Ammon's horn (tissue), 1 donor: ENCODE results near the gene HSP90AB1.

ENCODE experiments used
- DNase-seq: peaks from one replicate; pipeline ENCODE4 v3.0.0-alpha.2; 2016; ENCODE audit warnings: low spot score

Gene HSP90AB1

DNA sequence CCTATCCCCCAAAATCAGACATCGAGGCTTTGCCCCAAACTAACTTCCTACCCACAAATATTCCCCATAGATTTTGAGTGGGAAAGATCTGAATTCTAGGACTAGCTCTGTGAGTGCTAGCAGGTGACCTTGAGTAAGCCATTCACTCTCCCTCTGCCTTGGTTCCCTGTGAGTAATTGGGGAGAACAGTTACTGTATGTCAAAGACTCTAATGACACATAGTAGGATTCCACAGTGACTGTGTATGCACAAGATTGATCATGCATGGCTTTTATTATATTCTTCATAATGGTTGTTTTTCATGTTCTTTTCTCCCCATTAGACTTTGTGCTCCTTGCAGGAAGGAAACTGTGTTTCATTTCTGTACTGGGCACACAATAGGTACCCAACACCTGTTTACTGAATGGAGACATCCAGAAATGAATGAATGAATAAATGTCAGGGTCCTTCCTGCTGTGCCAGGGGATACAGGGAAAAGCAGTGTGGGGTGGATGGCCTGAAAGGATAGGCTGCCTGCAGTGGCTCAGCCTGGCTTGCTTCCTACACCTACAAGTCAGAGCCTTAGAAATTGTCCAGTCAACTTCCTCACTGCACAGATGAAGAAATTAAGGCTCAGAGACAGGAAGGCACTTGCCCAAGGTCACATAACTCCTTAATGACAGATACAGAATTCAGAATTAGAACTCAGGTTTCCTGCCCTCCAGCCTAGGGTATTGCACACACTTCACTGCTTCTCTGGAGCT lies 22.4 kb downstream of the HSP90AB1 start:
- no peak for DNase-seq

DNA sequence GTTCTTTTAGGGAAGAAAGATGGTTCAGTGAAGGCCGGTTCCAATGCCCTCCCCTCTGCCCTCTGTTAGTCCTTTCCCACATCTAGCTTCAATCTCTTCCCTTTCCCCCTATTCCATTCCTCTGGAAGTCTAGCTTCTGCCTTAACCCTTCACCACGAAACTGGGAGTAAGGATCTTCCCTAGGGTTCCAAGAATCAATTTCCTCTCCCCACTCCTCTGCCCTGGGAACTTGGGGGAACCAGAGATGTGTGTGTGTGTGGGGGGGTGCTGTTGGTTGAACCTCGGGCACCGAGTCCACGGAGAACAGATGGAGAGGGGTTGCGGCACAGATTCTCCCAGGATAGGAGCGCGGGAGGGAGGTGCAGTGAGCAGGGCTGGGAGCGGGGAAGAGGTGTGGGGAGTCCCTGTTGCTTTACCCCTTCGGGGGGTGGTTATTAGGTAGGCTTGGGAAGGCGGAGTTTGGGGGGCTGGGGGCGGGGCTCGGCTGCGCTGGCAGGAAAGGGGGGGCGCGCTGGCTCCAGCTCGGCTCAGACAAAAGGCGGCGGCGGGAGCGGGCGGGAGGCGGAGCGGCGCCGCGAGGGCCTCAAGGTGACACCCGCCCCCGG lies 23.1 kb downstream of the HSP90AB1 start, which contains the start of gene TMEM151B:
Gene TMEM151B (plus strand): TSS at position 530 of the 605 bp plus-strand sequence. CDS start 293 bp downstream, outside the sequence.
- DNase-seq: no peak

GRCh38 chr6:44270526-44271405 lies 23.9 kb downstream of the HSP90AB1 start:
- no peak for DNase-seq

- DNase-seq: no peak
Measured at GRCh38 chr6:44271406-44271723, 24.5 kb downstream of the HSP90AB1 start.

DNA sequence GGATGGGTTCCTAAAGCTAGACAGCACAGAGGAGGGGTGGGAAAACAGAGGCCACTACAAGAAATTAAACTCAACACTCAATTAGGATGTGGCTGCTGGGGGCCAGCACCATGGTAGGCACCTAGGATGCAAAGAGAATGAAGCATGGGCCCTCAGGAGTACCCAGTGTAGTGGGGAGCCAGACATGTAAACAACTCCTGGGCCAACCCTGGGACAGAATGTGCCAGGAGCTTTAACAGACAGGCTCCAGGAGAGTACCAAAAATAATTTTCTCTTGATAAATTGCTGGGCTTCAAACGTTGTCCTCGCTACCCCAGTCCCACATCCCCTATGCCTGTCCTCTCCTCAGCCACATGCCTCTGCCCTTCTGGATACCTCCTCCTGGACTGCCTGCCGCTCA lies 25.0 kb downstream of the HSP90AB1 start:
- no peak for DNase-seq

- no peak for DNase-seq
Measured at GRCh38 chr6:44272529-44272928, 25.6 kb downstream of the HSP90AB1 start.

- no peak for DNase-seq
Measured at GRCh38 chr6:44272999-44273566, 26.2 kb downstream of the HSP90AB1 start.

DNA sequence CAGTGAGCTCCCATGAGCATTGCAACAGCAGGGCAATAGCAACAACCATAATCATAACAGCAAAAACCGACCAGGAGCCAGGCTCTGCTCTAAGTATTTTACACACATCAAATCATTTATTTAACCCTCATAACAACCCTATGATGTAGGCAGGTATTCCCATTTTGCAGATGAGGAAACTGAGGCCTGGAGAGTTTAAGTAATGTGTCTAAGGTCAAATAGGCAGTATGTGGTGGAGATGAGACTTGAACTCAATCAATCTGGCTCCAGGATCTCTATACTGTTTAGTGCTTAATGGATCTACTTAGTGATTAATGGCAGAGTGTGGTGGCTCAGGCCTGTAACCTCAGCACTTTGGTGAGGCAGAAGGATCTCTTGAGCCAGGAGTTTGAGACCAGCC lies 26.7 kb downstream of the HSP90AB1 start:
- DNase-seq: no peak

DNA sequence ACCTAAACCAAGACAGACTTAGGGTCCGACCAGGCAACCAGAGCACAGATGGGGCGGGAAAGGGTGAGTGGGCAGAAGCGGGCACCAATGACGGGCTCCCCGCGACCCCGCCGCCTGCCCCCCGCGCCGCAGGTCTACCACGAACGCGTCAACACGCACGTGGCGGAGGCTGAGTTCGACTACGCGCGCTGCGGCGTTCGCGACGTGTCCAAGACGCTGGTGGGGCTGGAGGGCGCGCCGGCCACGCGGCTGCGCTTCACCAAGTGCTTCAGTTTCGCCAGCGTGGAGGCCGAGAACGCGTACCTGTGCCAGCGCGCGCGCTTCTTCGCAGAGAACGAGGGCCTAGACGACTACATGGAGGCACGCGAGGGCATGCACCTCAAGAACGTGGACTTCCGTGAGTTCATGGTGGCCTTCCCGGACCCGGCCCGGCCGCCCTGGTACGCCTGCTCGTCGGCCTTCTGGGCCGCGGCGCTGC lies 28.4 kb downstream of the HSP90AB1 start:
- no peak for DNase-seq

DNA sequence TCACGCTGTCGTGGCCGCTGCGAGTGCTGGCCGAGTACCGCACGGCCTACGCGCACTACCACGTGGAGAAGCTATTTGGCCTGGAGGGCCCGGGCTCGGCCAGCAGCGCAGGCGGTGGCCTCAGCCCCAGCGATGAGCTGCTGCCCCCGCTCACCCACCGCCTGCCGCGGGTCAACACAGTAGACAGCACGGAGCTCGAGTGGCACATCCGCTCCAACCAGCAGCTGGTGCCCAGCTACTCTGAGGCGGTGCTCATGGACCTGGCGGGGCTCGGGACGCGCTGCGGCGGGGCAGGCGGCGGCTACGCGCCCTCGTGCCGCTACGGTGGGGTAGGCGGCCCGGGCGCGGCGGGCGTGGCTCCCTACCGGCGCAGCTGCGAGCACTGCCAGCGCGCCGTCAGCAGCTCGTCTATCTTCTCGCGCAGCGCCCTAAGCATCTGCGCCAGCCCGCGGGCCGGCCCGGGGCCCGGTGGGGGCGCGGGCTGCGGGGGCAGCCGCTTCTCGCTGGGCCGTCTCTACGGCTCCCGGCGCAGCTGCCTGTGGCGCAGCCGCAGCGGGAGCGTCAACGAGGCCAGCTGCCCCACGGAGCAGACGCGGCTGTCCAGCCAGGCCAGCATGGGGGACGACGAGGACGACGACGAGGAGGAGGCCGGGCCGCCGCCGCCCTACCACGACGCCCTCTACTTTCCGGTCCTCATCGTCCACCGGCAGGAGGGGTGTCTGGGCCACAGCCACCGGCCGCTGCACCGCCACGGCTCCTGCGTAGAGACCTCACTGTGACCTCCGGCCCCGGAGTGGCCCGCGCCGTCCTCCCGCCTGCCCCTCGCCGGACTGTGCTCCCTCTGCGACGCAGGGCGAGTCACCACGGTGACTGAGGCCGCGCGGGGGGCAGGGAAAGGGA lies 29.1 kb downstream of the HSP90AB1 start:
- DNase-seq: no peak

GRCh38 chr6:44276667-44277640 lies 30.1 kb downstream of the HSP90AB1 start:
- no peak for DNase-seq

- no peak for DNase-seq
Measured at GRCh38 chr6:44277763-44278162, 30.9 kb downstream of the HSP90AB1 start.

- DNase-seq: no peak
Measured at GRCh38 chr6:44278315-44278714, 31.4 kb downstream of the HSP90AB1 start.

DNA sequence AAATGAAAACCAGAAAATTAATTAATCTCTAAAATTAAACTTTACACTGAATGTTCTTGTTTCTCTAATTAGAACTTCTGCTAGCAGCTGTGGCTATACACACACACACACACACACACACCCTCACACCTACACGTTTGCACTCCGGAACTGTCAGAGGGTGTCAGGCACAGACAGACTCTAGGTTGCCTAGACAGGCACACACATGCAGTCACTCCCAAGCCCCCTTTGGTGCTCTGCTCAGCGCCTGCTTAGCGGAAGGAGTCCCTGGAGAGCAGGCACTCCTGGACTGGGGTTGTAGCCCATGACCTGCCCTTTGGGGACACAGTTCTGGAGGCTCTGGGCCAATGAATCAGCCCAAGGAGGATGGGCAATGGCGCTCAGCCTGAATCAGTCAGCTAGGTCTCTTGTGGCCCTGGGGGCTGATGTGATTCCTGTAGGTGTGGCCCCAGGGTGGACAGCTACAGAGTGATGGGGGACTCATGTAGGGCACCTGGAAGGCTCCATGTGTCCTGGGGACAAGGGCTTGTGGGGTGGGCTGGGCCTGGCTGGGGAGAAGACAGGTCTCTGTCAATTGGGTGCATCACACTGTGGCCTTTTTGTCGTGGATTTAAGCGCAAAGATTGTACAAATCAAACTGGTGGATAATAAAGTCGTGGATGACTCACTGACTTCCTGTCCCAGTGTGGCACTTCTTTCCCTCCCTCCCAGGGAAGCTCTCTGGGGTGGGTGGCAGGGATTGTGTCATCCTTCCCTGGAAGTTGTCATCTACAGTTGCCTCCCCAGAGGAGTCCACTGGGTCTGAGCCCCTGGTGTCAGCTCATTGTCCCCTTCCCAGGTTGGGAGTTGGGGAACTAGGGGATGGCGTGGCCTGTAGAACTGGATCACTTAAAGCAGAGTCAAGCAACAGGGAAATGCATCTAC lies 32.1 kb downstream of the HSP90AB1 start:
- no peak for DNase-seq

GRCh38 chr6:44284121-44284520 lies 37.2 kb downstream of the HSP90AB1 start:
- DNase-seq: peak; percentile 70

DNA sequence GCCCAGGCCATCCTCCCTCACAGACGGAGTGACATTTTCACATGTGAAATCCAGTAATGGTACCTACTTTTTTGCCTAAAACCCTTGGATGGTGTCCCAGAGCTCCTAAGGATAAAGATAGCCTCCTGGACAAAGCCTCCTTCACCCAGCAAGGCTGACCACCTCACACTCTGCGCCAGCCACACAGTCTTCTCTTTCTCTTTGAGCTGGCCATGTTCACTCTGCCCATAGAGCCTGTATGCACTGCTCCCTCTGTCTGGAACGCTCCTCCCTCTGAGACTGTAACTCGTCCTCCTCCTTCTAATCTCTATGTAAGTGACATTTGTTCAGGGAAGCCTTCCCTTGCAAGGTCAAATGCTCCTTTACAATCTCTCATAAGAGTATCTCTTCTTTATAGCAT lies 38.0 kb downstream of the HSP90AB1 start:
- no peak for DNase-seq

DNA sequence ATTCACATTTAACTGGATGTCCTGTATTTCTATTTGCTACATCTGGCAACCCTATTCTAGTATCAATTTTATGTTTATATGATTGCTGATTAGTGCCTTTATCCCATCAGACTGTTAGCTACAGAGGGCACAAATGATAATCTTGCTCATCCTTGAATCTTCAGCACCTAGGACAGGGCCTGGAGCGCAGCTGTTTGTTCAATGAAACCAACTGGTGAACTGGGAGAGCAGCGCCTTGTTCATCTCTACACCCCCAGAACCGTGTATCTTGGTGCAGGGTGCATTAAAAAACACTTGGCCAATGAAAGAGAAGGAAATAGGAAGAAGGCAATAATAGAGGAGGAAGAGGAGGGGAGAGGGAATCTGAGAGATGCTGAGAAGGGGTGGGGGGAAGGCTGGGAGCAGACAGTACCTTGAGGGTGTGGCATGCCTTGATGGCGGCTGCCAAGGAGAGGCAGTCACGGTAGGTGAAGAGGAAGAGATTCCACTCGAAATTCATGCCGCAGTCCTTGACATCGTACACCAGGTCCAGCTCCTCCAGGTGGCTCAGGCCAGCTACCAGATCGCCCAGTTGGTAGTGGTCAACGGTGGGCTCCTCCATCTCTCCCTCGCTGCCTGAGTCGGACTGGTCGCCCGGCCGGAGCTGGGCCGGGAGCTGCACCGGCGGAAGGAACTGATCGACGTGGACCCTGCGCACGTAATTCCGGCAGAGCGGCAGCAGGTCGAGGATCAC lies 38.8 kb downstream of the HSP90AB1 start:
- DNase-seq: no peak

- no peak for DNase-seq
Measured at GRCh38 chr6:44286285-44286565, 39.3 kb downstream of the HSP90AB1 start.

GRCh38 chr6:44286747-44287146 lies 39.8 kb downstream of the HSP90AB1 start:
- DNase-seq: no peak
